HTERT RPE-1 (cell line): ENCODE measurements around the gene NT5C3B.
"Not testable (repeated sequence)": the region's sequence is repeated elsewhere in the genome, so short reads cannot be mapped to it uniquely, and the experiment has no call there.

ENCODE experiments used
- in situ Hi-C: fragments of 300-500 bp; cut with MboI; formaldehyde crosslinking; loops from 4 replicates; pipeline ENCODE4 v1.14.3; 2020; ENCODE audit warnings: low sequenced_read_pairs

Gene NT5C3B

GRCh38 chr17:41840781-41841180 lies 4.7 kb upstream of the NT5C3B start:
- in situ Hi-C loops, result not testable (repeated sequence)

DNA sequence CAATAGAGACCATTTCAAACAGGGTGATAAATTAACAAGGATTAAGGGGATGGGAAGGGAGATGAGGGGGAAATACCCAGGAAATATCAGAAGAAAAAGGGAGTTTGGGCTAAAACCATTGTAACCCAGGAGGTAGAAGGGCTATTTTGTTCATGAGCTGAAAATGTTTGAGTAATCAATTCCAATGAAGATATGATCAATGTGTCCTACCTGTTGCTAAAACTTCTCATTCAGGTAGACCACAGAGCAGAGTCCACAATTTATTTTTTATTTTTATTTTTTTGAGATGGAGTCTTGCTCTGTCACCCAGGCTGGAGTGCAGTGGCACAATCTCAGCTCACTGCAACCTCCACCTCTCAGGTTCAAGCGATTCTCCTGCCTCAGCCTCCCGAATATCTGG lies 3.4 kb upstream of the NT5C3B start:
- in situ Hi-C loops, result not testable (repeated sequence)

- in situ Hi-C loops, result no loop called here
Observed at GRCh38 chr17:41837761-41838538, 1.9 kb upstream of the NT5C3B start, which contains the start of gene KLHL10. Gene KLHL10, plus strand, starts transcription at chr17:41837825. Its CDS starts 108 bp downstream, at chr17:41837933.

- in situ Hi-C loops, result no loop called here
Observed at GRCh38 chr17:41836550-41837196, 641 bp upstream of the NT5C3B start.

- in situ Hi-C loops, result no loop called here
Observed at GRCh38 chr17:41835214-41835799, 725 bp downstream of the NT5C3B start.

DNA sequence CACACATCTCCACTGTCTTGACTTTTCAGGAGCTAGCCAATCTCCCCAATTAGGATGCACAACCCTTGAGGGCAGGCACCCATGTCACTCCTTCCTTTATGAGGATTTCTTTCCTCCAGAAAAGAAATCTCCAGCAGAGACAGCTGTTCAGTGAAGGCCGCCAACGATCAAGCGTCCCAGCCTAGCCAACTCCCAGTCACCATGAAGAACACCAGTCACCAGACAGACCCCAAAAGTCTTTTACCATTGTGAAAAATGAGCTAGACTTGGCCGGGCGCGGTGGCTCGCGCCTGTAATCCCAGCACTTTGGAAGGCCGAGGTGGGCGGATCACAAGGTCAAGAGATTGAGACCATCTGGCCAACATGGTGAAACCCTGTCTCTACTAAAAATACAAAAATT lies 6.1 kb downstream of the NT5C3B start:
- in situ Hi-C loops, result not testable (repeated sequence)

GRCh38 chr17:41825175-41825845 lies 10.7 kb downstream of the NT5C3B start:
- in situ Hi-C loops, result no loop called here

GRCh38 chr17:41824086-41824485 lies 11.9 kb downstream of the NT5C3B start:
- in situ Hi-C loops, result no loop called here

DNA sequence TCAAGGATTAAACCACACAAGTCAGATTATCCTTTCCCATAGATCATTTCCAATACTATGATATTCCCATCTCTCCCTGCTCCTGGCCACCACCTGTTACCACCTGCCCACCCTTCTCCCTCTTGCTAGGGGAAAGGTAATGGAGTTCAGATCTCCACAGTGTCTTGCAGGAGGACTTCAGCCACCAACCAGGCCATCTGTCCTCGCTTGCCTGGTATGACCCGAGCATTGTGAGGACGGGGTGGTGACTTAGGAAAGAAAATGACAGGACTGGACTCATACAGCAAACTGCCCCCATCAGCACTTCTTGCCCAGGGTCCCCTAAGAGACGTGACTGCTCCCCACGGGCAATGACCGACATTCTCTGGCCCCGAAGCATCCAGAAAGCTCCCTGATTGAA lies 12.5 kb downstream of the NT5C3B start:
- in situ Hi-C loops, result no loop called here

- in situ Hi-C loops, result no loop called here
Observed at GRCh38 chr17:41823141-41823524, 12.9 kb downstream of the NT5C3B start.

DNA sequence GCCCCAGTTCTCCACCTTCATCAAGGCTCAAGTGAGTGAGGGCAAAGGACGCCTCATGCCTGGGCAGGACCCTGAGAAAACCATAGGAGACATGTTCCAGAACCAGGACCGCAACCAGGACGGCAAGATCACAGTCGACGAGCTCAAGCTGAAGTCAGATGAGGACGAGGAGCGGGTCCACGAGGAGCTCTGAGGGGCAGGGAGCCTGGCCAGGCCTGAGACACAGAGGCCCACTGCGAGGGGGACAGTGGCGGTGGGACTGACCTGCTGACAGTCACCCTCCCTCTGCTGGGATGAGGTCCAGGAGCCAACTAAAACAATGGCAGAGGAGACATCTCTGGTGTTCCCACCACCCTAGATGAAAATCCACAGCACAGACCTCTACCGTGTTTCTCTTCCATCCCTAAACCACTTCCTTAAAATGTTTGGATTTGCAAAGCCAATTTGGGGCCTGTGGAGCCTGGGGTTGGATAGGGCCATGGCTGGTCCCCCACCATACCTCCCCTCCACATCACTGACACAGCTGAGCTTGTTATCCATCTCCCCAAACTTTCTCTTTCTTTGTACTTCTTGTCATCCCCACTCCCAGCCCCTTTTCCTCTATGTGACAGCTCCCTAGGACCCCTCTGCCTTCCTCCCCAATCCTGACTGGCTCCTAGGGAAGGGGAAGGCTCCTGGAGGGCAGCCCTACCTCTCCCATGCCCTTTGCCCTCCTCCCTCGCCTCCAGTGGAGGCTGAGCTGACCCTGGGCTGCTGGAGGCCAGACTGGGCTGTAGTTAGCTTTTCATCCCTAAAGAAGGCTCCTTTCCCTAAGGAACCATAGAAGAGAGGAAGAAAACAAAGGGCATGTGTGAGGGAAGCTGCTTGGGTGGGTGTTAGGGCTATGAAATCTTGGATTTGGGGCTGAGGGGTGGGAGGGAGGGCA lies 13.6 kb downstream of the NT5C3B start:
- in situ Hi-C loops, result no loop called here

DNA sequence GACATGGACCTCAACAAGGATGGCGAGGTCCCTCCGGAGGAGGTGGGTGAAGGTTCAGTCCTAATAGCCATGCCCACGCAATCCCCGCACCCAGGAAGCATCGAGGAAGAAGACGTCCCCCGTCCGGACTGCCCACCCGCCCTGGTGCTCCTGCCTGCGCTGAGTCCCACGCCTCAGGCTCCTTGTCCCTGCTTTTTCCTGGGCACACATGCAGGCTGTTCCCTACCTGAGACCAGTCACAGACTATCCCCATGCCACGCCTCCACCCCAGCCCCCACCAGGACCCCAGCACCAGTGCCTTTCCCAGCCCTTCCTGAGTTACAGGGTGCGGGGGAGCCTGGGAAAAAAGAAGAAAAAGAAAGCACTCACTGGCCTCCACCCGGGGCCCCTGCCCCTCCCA lies 14.3 kb downstream of the NT5C3B start:
- in situ Hi-C loops, result no loop called here

DNA sequence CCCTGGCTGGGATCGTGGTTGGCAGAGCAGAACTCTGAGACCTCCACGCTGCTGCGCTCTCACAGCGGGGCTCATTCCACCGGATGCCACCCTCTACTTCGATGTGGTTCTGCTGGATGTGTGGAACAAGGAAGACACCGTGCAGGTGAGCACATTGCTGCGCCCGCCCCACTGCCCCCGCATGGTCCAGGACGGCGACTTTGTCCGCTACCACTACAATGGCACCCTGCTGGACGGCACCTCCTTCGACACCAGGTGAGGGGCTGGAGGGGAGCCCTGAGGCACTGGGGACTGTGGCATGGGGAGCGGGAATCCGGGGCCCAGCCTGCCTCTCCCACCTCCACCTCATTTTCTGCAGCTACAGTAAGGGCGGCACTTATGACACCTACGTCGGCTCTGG lies 18.0 kb downstream of the NT5C3B start:
- in situ Hi-C loops, result no loop called here

GRCh38 chr17:41816637-41817320 lies 19.3 kb downstream of the NT5C3B start:
- in situ Hi-C loops, result no loop called here

GRCh38 chr17:41814195-41814594 lies 21.8 kb downstream of the NT5C3B start:
- in situ Hi-C loops, result no loop called here

- in situ Hi-C loops, result no loop called here
Observed at GRCh38 chr17:41813699-41814124, 22.3 kb downstream of the NT5C3B start.

DNA sequence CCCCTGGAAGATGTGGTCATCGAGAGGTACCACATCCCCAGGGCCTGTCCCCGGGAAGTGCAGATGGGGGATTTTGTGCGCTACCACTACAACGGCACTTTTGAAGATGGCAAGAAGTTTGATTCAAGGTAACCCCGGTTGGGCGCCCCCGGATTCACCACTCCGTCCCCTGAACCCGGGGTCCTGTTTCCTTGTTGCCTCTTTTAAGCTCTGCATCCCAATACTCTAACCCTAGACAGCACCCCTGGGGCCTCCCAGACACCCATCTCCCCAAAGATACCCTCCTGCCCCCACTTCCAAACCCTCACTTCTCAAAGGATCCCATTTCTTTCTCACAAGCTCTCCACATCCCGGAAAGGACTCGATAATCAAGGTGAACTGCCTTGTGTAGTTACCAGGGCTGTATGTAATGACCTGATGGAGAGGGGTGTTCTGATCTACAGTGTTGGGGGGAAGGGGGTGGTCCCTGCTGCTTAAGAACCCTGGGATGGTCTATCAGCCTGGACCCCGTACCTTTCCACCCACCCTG lies 22.8 kb downstream of the NT5C3B start:
- in situ Hi-C loops, result no loop called here

- in situ Hi-C loops, result no loop called here
Observed at GRCh38 chr17:41812381-41813151, 23.5 kb downstream of the NT5C3B start, which contains the start of gene FKBP10. Gene FKBP10, plus strand, starts transcription at chr17:41813004. Its CDS starts 31 bp downstream, at chr17:41813035.
